K562 (cell line): ENCODE results near the gene CT45A9. TPM values are rescaled to one million over a fixed set of nuclear protein-coding genes. Genes with fewer than 3 reads are reported as not detected.

Experiments used
- BDP1 ChIP-seq: IDR thresholded peaks from 3 replicates; pipeline ENCODE4 v1.6.1; 2011; ENCODE audit not compliant: insufficient read length, insufficient read depth
- FOS ChIP-seq: IDR thresholded peaks from 3 replicates; pipeline ENCODE4 v1.6.1; 2011; ENCODE audit not compliant: insufficient read length; ENCODE audit errors: extremely low read depth
- FOXM1 ChIP-seq, 2 experiments: fragments of 450-650 bp in 1 of 2; sonication (generic) in 1 of 2; formaldehyde crosslinking in 1 of 2; IDR thresholded peaks; 2 replicates each; pipeline versions ENCODE4 v1.6.1 to v1.9.0; 2017 to 2022; ENCODE audit warnings: low read depth in 2 of 2, mild to moderate bottlenecking in 2 of 2, missing genetic modification reagents in 1 of 2, moderate library complexity in 1 of 2
- HSF4 ChIP-seq: fragments of 250-450 bp; sonication (Bioruptor Pico); IDR thresholded peaks from 2 replicates; pipeline ENCODE4 v2.1.2; 2022; ENCODE audit warnings: mild to moderate bottlenecking, moderate library complexity, borderline replicate concordance
- KDM4B ChIP-seq, 2 experiments: fragments of 450-650 bp in 1 of 2; sonication (generic) in 1 of 2; IDR thresholded peaks; 2 replicates each; pipeline ENCODE4 v1.6.1; 2016 to 2017; ENCODE audit warnings: borderline replicate concordance in 2 of 2, antibody characterized with exemption in 1 of 2, low read depth in 1 of 2, mild to moderate bottlenecking in 1 of 2
- MAX ChIP-seq: sonication (generic); formaldehyde crosslinking; IDR thresholded peaks from 2 replicates; pipeline ENCODE4 v1.9.0; 2022; ENCODE audit warnings: mild to moderate bottlenecking, missing genetic modification reagents
- MEF2D ChIP-seq: conservative IDR thresholded peaks from 2 replicates; pipeline ENCODE4 v1.6.1; 2016; ENCODE audit warnings: low read depth, missing genetic modification characterization, missing compliant biosample characterization
- MIER1 ChIP-seq: fragments of 450-650 bp; IDR thresholded peaks from 2 replicates; pipeline ENCODE4 v1.6.1; 2016; ENCODE audit warnings: antibody characterized with exemption, mild to moderate bottlenecking, low read depth
- PRMT5 ChIP-seq: sonication (generic); formaldehyde crosslinking; IDR thresholded peaks from 2 replicates; pipeline ENCODE4 v1.5.0; 2020; ENCODE audit warnings: missing genetic modification reagents
- PTTG1 ChIP-seq: fragments of 450-650 bp; IDR thresholded peaks from 2 replicates; pipeline ENCODE4 v1.6.1; 2016; ENCODE audit warnings: low read depth, mild to moderate bottlenecking, missing genetic modification characterization, missing compliant biosample characterization
- RBM25 ChIP-seq: fragments of 200-400 bp; formaldehyde crosslinking; IDR thresholded peaks from 2 replicates; pipeline ENCODE4 v1.6.1; 2018; ENCODE audit warnings: low read length, low read depth, moderate library complexity; ENCODE audit not compliant: severe bottlenecking
- ZNF512 ChIP-seq: IDR thresholded peaks from 2 replicates; pipeline ENCODE4 v1.6.1; 2016; ENCODE audit warnings: missing genetic modification characterization, missing compliant biosample characterization
- ZNF644 ChIP-seq: fragments of 200-800 bp; sonication (Bioruptor generic); IDR thresholded peaks from 2 replicates; pipeline ENCODE4 v1.6.1; 2016; ENCODE audit warnings: low read depth, missing genetic modification characterization, missing compliant biosample characterization
- polyA plus RNA-seq, 8 experiments: library from polyadenylated mRNA; depleted of rRNA in 4 of 8; stranded (reverse) in 5 of 8; unstranded in 3 of 8; fragments of >200 nt; fragmentation: Nextera tagmentation in 2 of 8; fragmentation: Illumina TruSeq in 1 of 8; extraction: Ambion mirVana in 2 of 8; extraction: Trizol in 1 of 8; gene quantifications; 2 replicates each; pipeline versions ENCODE4 v1.2.1 to v1.2.3, GENCODE V29; 2011 to 2014; ENCODE audit warnings: inconsistent platforms in 1 of 8, missing spikeins in 1 of 8
- total RNA-seq, 7 experiments: library from RNA; depleted of rRNA in 6 of 7; stranded (reverse); fragments of >200 nt in 6 of 7; fragmentation: Illumina TruSeq in 2 of 7; extraction: Trizol in 2 of 7; gene quantifications; 2 replicates each; pipeline versions ENCODE4 v1.2.1 to v1.2.3, GENCODE V29; 2011 to 2021; ENCODE audit warnings: low replicate concordance in 1 of 7
- TF ChIP-seq, protein P1 (sequence below): fragments of 250-450 bp; sonication (Bioruptor Pico); IDR thresholded peaks from 2 replicates; pipeline ENCODE4 v1.4.0; 2020
- TF ChIP-seq, protein P2 (sequence below), 2 experiments: fragments of 450-650 bp in 1 of 2; IDR thresholded peaks; 2 replicates each; pipeline ENCODE4 v1.6.1; 2011 to 2017; ENCODE audit warnings: low read depth in 2 of 2, antibody characterized with exemption in 1 of 2, borderline replicate concordance in 1 of 2, low read length in 1 of 2, mild to moderate bottlenecking in 1 of 2, mixed read lengths in 1 of 2; ENCODE audit not compliant: control insufficient read depth in 1 of 2

The CT45A9 gene
- total and polyA plus RNA-seq, 9 of the 15 experiments (the other 6 are each of a cell fraction or from before 2014, with no cell fraction given) = 6.5 to 27.7 (median 9.6) TPM; not detected in 4

DNA sequence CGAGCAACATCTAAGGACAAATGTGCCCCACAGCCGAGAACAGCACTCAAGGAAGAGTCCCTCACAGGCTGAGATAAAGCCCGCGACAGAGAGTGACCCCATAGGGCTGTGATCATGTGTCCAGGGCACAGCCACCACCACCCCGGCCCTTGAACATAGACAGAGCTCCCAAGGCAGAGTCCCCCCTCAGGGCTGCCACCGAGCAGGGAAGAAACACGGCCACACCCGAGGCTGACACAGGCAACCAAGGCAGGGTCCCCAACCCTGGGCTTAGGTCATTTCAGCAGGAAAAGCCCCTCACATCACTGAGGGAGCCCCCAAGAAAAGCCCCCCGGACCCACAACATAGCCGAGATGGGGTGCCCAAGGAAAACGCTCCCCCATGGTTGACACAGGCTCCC is 21.2 kb upstream of the CT45A9 start (continued):
- TF ChIP-seq, protein P1, sequence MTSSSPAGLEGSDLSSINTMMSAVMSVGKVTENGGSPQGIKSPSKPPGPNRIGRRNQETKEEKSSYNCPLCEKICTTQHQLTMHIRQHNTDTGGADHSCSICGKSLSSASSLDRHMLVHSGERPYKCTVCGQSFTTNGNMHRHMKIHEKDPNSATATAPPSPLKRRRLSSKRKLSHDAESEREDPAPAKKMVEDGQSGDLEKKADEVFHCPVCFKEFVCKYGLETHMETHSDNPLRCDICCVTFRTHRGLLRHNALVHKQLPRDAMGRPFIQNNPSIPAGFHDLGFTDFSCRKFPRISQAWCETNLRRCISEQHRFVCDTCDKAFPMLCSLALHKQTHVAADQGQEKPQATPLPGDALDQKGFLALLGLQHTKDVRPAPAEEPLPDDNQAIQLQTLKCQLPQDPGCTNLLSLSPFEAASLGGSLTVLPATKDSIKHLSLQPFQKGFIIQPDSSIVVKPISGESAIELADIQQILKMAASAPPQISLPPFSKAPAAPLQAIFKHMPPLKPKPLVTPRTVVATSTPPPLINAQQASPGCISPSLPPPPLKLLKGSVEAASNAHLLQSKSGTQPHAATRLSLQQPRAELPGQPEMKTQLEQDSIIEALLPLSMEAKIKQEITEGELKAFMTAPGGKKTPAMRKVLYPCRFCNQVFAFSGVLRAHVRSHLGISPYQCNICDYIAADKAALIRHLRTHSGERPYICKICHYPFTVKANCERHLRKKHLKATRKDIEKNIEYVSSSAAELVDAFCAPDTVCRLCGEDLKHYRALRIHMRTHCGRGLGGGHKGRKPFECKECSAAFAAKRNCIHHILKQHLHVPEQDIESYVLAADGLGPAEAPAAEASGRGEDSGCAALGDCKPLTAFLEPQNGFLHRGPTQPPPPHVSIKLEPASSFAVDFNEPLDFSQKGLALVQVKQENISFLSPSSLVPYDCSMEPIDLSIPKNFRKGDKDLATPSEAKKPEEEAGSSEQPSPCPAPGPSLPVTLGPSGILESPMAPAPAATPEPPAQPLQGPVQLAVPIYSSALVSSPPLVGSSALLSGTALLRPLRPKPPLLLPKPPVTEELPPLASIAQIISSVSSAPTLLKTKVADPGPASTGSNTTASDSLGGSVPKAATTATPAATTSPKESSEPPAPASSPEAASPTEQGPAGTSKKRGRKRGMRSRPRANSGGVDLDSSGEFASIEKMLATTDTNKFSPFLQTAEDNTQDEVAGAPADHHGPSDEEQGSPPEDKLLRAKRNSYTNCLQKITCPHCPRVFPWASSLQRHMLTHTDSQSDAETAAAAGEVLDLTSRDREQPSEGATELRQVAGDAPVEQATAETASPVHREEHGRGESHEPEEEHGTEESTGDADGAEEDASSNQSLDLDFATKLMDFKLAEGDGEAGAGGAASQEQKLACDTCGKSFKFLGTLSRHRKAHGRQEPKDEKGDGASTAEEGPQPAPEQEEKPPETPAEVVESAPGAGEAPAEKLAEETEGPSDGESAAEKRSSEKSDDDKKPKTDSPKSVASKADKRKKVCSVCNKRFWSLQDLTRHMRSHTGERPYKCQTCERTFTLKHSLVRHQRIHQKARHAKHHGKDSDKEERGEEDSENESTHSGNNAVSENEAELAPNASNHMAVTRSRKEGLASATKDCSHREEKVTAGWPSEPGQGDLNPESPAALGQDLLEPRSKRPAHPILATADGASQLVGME (CRISPR knock-in tag) = no peak
- TF ChIP-seq RBM25 (no peak), MAX (CRISPR knock-in tag) (no peak), ZNF512 (tag) (no peak), FOXM1 (IDR thresholded peaks at IDR 0.05; ENCODE audit: low read depth) (no peak), FOXM1 (CRISPR knock-in tag; IDR thresholded peaks at IDR 0.05; ENCODE audit: low read depth) (0 out of 2 replicates have a peak, but pooled peaks have one; percentile 57), HSF4 (CRISPR knock-in tag) (no peak), MIER1 (0 out of 2 replicates have a peak, but pooled peaks have one; percentile 32), MEF2D (tag) (no peak), KDM4B (IDR thresholded peaks at IDR 0.05; ENCODE audit: borderline replicate concordance in 2 of 2, low read depth in 1 of 2) (no peak), BDP1 (no peak), PRMT5 (CRISPR knock-in tag) (no peak), ZNF644 (tag) (no peak), FOS (no peak), PTTG1 (tag) (no peak)
- TF ChIP-seq, protein P2, sequence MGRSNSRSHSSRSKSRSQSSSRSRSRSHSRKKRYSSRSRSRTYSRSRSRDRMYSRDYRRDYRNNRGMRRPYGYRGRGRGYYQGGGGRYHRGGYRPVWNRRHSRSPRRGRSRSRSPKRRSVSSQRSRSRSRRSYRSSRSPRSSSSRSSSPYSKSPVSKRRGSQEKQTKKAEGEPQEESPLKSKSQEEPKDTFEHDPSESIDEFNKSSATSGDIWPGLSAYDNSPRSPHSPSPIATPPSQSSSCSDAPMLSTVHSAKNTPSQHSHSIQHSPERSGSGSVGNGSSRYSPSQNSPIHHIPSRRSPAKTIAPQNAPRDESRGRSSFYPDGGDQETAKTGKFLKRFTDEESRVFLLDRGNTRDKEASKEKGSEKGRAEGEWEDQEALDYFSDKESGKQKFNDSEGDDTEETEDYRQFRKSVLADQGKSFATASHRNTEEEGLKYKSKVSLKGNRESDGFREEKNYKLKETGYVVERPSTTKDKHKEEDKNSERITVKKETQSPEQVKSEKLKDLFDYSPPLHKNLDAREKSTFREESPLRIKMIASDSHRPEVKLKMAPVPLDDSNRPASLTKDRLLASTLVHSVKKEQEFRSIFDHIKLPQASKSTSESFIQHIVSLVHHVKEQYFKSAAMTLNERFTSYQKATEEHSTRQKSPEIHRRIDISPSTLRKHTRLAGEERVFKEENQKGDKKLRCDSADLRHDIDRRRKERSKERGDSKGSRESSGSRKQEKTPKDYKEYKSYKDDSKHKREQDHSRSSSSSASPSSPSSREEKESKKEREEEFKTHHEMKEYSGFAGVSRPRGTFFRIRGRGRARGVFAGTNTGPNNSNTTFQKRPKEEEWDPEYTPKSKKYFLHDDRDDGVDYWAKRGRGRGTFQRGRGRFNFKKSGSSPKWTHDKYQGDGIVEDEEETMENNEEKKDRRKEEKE (IDR thresholded peaks at IDR 0.05; ENCODE audit: borderline replicate concordance in 1 of 2, control insufficient read depth in 1 of 2, low read depth in 2 of 2, low read length in 1 of 2) = no peak
